ENCODE measurements around the gene OXCT2. TPM values are rescaled to one million over a fixed set of nuclear protein-coding genes. Genes with fewer than 3 reads are reported as not detected.

Gene OXCT2
- total and polyA plus RNA-seq, 8 donors = 0.53 to 4.8 (median 1.5) TPM; not detected in 3

DNA sequence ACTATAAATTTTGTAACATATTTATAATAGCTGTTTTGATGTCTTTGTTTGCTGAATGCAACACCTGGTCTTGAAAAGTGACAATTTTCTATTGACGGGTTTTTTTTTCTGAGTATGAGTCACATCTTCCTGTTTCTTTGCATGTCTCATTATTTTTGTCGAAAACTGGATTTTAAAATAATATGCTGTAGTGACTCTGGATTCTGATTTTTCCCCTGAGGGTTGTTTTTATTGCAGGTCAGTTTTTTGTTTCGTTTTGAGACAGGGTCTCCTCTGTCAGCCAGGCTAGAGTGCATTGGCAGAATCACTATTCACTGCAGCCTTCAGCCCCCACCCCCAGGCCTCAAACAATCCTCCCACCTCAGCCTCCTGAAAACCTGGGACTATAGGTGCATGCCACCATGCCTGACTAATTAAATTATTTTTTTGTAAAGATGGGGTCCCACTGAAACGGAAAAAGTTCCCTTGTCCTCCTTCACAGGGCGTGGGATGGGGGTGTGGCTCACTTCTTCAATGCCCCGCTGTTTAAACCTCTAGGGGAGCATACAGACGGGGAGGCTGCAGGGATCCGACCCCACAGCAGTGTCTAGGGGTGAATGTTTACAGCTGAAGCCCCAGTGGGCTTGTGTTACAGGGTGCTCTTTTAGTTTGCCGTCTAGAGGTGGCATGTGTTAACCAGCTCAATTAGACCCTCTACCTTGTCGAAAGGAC, 43.8 kb downstream of the OXCT2 start:
- Histone ChIP-seq H3K4me1 (no peaks in the 10 kb centered on the region), H3K9me3 (peaks cover 0 to 5% (median 0%) of the 10 kb centered on the region in 4 donors), H3K4me3 (no peak overlapping the region), H3K27me3 (peaks cover 5 to 56% (median 28%) of the 10 kb centered on the region in 3 donors), H3K27ac (no peak overlapping the region), H3K36me3 (no peaks in the 10 kb centered on the region)
- DNase-seq = no peak
- intact Hi-C loops (cut with DNase I; ENCODE audit: low total_unique reads) = no loop called here
- 37 to 60% (median 47%) methylated on average over 8 to 10 of the region's 10 CpGs for WGBS, 5 donors
- TF ChIP-seq POLR2A (IDR thresholded peaks at IDR 0.05) (no peak), POLR2AphosphoS5 (IDR thresholded peaks at IDR 0.05) (no peak), EP300 (IDR thresholded peaks at IDR 0.05) (no peak)
- TF ChIP-seq, protein P1, sequence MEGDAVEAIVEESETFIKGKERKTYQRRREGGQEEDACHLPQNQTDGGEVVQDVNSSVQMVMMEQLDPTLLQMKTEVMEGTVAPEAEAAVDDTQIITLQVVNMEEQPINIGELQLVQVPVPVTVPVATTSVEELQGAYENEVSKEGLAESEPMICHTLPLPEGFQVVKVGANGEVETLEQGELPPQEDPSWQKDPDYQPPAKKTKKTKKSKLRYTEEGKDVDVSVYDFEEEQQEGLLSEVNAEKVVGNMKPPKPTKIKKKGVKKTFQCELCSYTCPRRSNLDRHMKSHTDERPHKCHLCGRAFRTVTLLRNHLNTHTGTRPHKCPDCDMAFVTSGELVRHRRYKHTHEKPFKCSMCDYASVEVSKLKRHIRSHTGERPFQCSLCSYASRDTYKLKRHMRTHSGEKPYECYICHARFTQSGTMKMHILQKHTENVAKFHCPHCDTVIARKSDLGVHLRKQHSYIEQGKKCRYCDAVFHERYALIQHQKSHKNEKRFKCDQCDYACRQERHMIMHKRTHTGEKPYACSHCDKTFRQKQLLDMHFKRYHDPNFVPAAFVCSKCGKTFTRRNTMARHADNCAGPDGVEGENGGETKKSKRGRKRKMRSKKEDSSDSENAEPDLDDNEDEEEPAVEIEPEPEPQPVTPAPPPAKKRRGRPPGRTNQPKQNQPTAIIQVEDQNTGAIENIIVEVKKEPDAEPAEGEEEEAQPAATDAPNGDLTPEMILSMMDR (IDR thresholded peaks at IDR 0.05) = no peak

DNA sequence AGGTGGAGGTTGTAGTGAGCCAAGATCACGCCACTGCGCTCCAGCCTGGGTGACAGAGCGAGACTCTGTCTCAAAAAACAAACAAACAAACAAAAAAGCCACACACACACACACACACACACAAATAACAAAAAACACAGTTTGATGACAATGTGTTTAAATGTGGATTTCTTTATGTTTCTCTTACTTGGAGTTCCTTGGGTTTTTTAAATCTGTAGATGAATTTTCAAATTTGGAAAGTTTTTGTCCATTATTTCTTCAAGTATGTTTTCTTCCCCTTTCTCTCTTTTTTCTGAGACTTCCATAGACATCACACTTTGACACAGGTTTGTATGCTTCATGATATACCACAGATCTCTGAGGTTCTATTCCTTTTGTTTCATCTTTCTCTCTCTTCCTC, 44.5 kb downstream of the OXCT2 start:
- intact Hi-C loops (cut with DNase I; ENCODE audit: low total_unique reads) = no loop called here
- no peak overlapping the region for H3K4me3 ChIP-seq
- H3K9me3 ChIP-seq = peaks cover 0 to 7% (median 0%) of the 10 kb centered on the region in 4 donors
- 67 to 86% (median 69%) methylated on average over 3 of the region's 3 CpGs for WGBS, 5 donors
- H3K4me1 ChIP-seq = no peaks in the 10 kb centered on the region
- no peak for TF ChIP-seq POLR2A (IDR thresholded peaks at IDR 0.05)
- no peak for TF ChIP-seq POLR2AphosphoS5 (IDR thresholded peaks at IDR 0.05)
- no peak for TF ChIP-seq EP300 (IDR thresholded peaks at IDR 0.05)
- TF ChIP-seq, protein P1 (IDR thresholded peaks at IDR 0.05) = no peak
- H3K36me3 ChIP-seq = no peaks in the 10 kb centered on the region
- DNase-seq = no peak
- no peak overlapping the region for H3K27ac ChIP-seq
- H3K27me3 ChIP-seq = peaks cover 5 to 51% (median 24%) of the 10 kb centered on the region in 3 donors

DNA sequence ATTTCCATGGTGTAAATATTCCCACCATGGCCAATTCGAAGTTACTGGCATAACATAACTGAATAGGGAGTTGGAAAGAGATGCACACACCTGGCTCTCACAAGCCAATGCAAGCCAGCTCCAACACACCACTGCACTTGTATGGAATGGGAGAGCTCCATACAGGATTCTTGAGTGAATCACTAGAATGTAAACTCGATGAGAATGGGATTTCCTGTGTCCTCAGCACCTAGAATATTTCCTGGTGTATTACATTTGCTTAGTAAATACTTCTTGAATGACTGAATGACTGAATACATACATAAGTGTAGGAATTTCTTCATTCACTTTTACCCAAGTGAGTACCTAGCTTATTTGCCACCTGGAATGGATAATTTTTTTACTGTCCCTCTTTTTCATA, 48.7 kb downstream of the OXCT2 start:
- WGBS, 5 donors = 9 to 42% (median 16%) methylated on average over 2 of the region's 2 CpGs
- Histone ChIP-seq H3K36me3 (no peaks in the 10 kb centered on the region), H3K27me3 (peaks cover 0 to 36% (median 6%) of the 10 kb centered on the region in 3 donors), H3K4me1 (no peaks in the 10 kb centered on the region), H3K27ac (no peak overlapping the region), H3K9me3 (peaks cover 0 to 7% (median 0%) of the 10 kb centered on the region in 4 donors), H3K4me3 (no peak overlapping the region)
- no peak for TF ChIP-seq POLR2AphosphoS5 (IDR thresholded peaks at IDR 0.05)
- TF ChIP-seq, protein P1 (IDR thresholded peaks at IDR 0.05) = no peak
- TF ChIP-seq POLR2A (IDR thresholded peaks at IDR 0.05) = no peak
- TF ChIP-seq EP300 (IDR thresholded peaks at IDR 0.05) = no peak
- DNase-seq = no peak
- intact Hi-C loops (cut with DNase I; ENCODE audit: low total_unique reads) = loop anchor here (5.0 kb wide), 1 partner anchor 115 kb away; no protein-coding TSS in a partner anchor

DNA sequence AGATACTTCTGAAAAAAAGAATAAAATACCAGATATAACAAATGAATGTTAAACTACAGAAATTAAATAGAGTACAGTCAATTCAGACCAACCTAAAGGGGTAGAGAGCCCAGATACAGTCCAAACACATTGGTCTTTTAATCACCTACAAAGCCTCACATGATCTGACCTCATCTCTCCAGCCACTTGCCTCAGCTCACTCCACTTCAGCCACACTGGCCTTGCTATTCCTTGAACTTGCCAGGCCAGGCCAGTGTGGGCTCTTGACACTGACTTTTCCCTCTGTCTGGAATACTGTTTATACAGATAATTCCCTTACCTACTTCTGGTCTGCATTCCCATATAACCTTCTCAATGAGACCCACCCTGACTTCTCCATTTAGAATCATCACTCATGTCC, 49.5 kb downstream of the OXCT2 start:
- DNase-seq = no peak
- H3K27me3 ChIP-seq = peaks cover 0 to 41% (median 9%) of the 10 kb centered on the region in 3 donors
- no peak overlapping the region for H3K27ac ChIP-seq
- H3K9me3 ChIP-seq = peaks cover 0 to 7% (median 0%) of the 10 kb centered on the region in 4 donors
- H3K4me3 ChIP-seq = no peak overlapping the region
- no peaks in the 10 kb centered on the region for H3K4me1 ChIP-seq
- H3K36me3 ChIP-seq = no peaks in the 10 kb centered on the region
- intact Hi-C loops (cut with DNase I; ENCODE audit: low total_unique reads) = loop anchor here (5.0 kb wide), 1 partner anchor 114 kb away; no protein-coding TSS in a partner anchor
- TF ChIP-seq EP300 (IDR thresholded peaks at IDR 0.05) = no peak
- TF ChIP-seq, protein P1 (IDR thresholded peaks at IDR 0.05) = no peak
